Naive thymus-derived CD4-positive, alpha-beta T cell (primary cell): Measurements from ENCODE around the gene CDC14A. TPM values are rescaled to one million over a fixed set of nuclear protein-coding genes. Genes with fewer than 3 reads are reported as not detected.

Source experiments
- ATAC-seq: fragments of 150-1000 bp; cut with Tn5 transposase; 2 replicates; pipeline ENCODE4 v1.10.0; 2021; ENCODE audit warnings: mild to moderate bottlenecking, moderate library complexity
- CTCF ChIA-PET: fragments of 350-600 bp; sonication (Branson Sonifier 250); formaldehyde crosslinking; loops from one replicate; lab custom pipeline; 2021; ENCODE audit warnings: antibody characterized with exemption; lab: Charles Lee
- POLR2A ChIA-PET: fragments of 350-600 bp; sonication (Branson Sonifier 250); formaldehyde crosslinking; loops from one replicate; lab custom pipeline; 2021; ENCODE audit warnings: antibody characterized with exemption, inconsistent platforms; lab: Charles Lee
- DNase-seq, 9 donors: peaks; one replicate each; pipeline versions ENCODE4 v3.0.0 to v3.0.0-alpha.2; 2020 to 2022; ENCODE audit warnings: mixed read lengths in 1 of 9
- H3K27ac ChIP-seq: one replicate; pipeline ENCODE4 v1.7.0; 2013; ENCODE audit warnings: mild to moderate bottlenecking, low read depth, low read length, moderate library complexity
- H3K27me3 ChIP-seq, 2 donors: one replicate each; pipeline ENCODE4 v1.7.0; 2013; ENCODE audit warnings: low read length in 2 of 2, mild to moderate bottlenecking in 2 of 2, moderate library complexity in 2 of 2; ENCODE audit not compliant: control insufficient read depth in 2 of 2, insufficient read depth in 2 of 2
- H3K36me3 ChIP-seq, 3 experiments: 1 replicate in 2 of 3; 2 replicates in 1 of 3; pipeline ENCODE4 v1.7.0; 2013; ENCODE audit warnings: low read length in 3 of 3, mild to moderate bottlenecking in 3 of 3, moderate library complexity in 1 of 3; ENCODE audit not compliant: insufficient read depth in 3 of 3, control insufficient read depth in 2 of 3
- H3K4me1 ChIP-seq, 2 donors: one replicate each; pipeline ENCODE4 v1.7.0; 2013; ENCODE audit warnings: low read length in 2 of 2, mild to moderate bottlenecking in 2 of 2, moderate library complexity in 1 of 2; ENCODE audit not compliant: control insufficient read depth in 2 of 2, insufficient read depth in 2 of 2
- H3K4me3 ChIP-seq: 2 replicates; pipeline ENCODE4 v1.7.0; 2013; ENCODE audit warnings: mild to moderate bottlenecking, low read length
- H3K9me3 ChIP-seq, 3 experiments: 1 replicate in 2 of 3; 2 replicates in 1 of 3; pipeline ENCODE4 v1.7.0; 2013; ENCODE audit warnings: low read length in 3 of 3; ENCODE audit not compliant: control insufficient read depth in 2 of 3
- H3K27ac Mint-ChIP-seq, 9 donors: one replicate each; pipeline ENCODE4 v1.8.0; 2020 to 2022; ENCODE audit warnings: mixed read lengths in 9 of 9, mild to moderate bottlenecking in 8 of 9, moderate library complexity in 5 of 9, inconsistent platforms in 2 of 9
- H3K27me3 Mint-ChIP-seq, 5 donors: one replicate each; pipeline ENCODE4 v1.8.0; 2021 to 2022; ENCODE audit warnings: mixed read lengths in 5 of 5, mild to moderate bottlenecking in 1 of 5
- H3K36me3 Mint-ChIP-seq, 5 donors: one replicate each; pipeline ENCODE4 v1.8.0; 2020 to 2022; ENCODE audit warnings: mixed read lengths in 5 of 5, mild to moderate bottlenecking in 3 of 5, inconsistent platforms in 1 of 5
- H3K4me1 Mint-ChIP-seq, 7 donors: one replicate each; pipeline ENCODE4 v1.8.0; 2020 to 2022; ENCODE audit warnings: mixed read lengths in 7 of 7, mild to moderate bottlenecking in 3 of 7, inconsistent platforms in 1 of 7
- H3K4me3 Mint-ChIP-seq, 10 donors: one replicate each; pipeline ENCODE4 v1.8.0; 2020 to 2022; ENCODE audit warnings: mild to moderate bottlenecking in 10 of 10, mixed read lengths in 10 of 10, moderate library complexity in 6 of 10, inconsistent platforms in 2 of 10
- H3K9me3 Mint-ChIP-seq, 11 donors: one replicate each; pipeline ENCODE4 v1.8.0; 2020 to 2022; ENCODE audit warnings: mixed read lengths in 11 of 11, mild to moderate bottlenecking in 4 of 11, inconsistent platforms in 1 of 11, moderate library complexity in 1 of 11
- intact Hi-C, 2 donors: fragments of 100-400 bp; cut with micrococcal nuclease; formaldehyde crosslinking; loops; one replicate each; pipeline ENCODE4 v1.15.1; 2023
- polyA plus RNA-seq, 2 donors: library from polyadenylated mRNA; unstranded; fragments of 300-500 nt; fragmentation: Illumina TruSeq; gene quantifications; one replicate each; pipeline ENCODE4 v1.2.3, GENCODE V29; 2021
- total RNA-seq, 6 experiments: library from RNA in 5 of 6; stranded (reverse) in 5 of 6; gene quantifications; 1 replicate in 5 of 6; 2 replicates in 1 of 6; pipeline ENCODE4 v1.2.3 and lab custom pipeline; 2021 to 2026

The CDC14A gene
- total and polyA plus RNA-seq, 7 experiments from 2014 or later, result 47.1 to 136 (median 79.3) TPM

DNA sequence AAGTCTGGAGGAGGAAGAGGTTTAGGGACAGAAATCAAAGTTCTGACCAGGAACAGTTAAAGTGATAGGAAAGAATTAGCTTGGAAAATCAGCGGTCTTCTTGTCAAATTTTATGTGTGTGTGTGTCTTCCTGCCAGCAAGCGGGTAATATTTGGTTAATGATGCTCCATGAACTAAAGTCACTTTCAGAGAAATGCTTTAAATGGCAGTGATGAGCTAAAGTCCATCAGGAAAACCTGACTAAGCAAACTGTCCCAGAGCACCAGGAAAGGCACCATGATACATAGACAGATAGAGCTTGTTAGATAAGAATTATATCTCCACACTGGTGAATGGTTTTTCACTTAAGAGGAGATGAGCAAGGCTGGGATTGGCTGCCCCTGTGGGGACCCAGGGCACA is 10.0 kb upstream of the CDC14A start:
- intact Hi-C loops, result no loop called here
- no peaks in the 10 kb centered on the region for H3K4me1 ChIP-seq
- Mint-ChIP-seq H3K4me1 (peaks cover 0 to 5% (median 0%) of the 10 kb centered on the region in 7 donors), H3K36me3 (no peaks in the 10 kb centered on the region), H3K4me3 (no peak overlapping the region), H3K27ac (peak overlapping the region in 1 of 9 donors; percentile 67), H3K9me3 (peaks cover 0 to 3% (median 0%) of the 10 kb centered on the region in 11 donors), H3K27me3 (peaks cover 0 to 40% (median 0%) of the 10 kb centered on the region in 5 donors)
- no peak for ATAC-seq
- no peak overlapping the region for H3K4me3 ChIP-seq
- H3K36me3 ChIP-seq, result no peaks in the 10 kb centered on the region
- ChIA-PET CTCF (no interaction called here), POLR2A (interaction anchor here (0.8 kb wide), 1 partner anchor 10 kb away, joined by 3 read pairs; the partner anchor contains the start of gene CDC14A)
- DNase-seq, result no peak
- no peaks in the 10 kb centered on the region for H3K27me3 ChIP-seq
- no peaks in the 10 kb centered on the region for H3K9me3 ChIP-seq
- no peak overlapping the region for H3K27ac ChIP-seq

DNA sequence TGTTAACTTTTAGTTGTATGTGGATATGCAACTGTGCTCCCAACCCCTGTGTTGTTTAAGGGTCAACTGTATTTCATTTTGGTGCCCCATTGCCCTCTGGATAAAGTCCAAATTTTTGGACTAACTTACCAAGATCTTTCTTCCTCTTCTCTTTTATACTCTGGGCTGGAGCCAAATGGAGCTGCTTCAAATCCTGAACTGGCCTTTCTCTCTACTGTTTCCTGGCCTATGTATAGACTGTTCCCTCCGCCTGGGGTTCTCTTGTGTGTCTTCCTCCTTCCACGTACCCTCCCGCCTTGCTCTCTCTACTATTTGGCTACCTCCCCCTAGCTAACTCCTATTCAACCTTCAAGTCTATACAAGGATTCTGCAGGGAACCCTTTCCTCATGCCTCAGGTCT is 8.4 kb upstream of the CDC14A start:
- CTCF ChIA-PET, result no interaction called here
- H3K27ac Mint-ChIP-seq, result no peak overlapping the region

DNA sequence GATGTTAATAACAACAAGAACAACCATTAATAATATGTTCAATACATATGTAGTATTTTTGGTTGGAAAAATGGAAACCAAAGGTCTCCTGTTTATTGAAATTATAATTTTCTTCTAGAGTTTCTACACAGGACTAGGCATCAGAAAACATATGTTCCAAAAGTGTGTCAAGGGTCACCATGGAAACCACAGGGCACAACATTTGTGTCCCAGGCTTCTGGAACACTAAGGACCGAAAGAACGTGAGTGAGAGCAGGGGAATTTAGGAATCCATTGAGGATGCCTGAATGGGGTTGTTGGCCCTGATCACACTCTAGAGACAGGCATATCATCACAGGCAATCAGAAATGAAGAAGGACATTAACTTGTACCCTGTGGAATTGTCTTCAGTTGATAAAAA is 7.5 kb upstream of the CDC14A start:
- no peaks in the 10 kb centered on the region for H3K9me3 ChIP-seq
- ATAC-seq (no peak), DNase-seq (no peak)
- Mint-ChIP-seq H3K36me3 (no peaks in the 10 kb centered on the region), H3K4me3 (no peak overlapping the region), H3K27me3 (peaks cover 0 to 25% (median 0%) of the 10 kb centered on the region in 5 donors), H3K9me3 (peaks cover 0 to 2% (median 0%) of the 10 kb centered on the region in 11 donors), H3K4me1 (peaks cover 0 to 5% (median 0%) of the 10 kb centered on the region in 7 donors), H3K27ac (no peak overlapping the region)
- H3K4me1 ChIP-seq, result no peaks in the 10 kb centered on the region
- H3K36me3 ChIP-seq, result no peaks in the 10 kb centered on the region
- intact Hi-C loops, result no loop called here
- CTCF ChIA-PET, result no interaction called here
- H3K27me3 ChIP-seq, result no peaks in the 10 kb centered on the region
- no peak overlapping the region for H3K4me3 ChIP-seq
- POLR2A ChIA-PET, result no interaction called here
- H3K27ac ChIP-seq, result no peak overlapping the region

More for the DNA sequence above, 8.4 kb upstream of the CDC14A start:
- Histone ChIP-seq H3K36me3 (no peaks in the 10 kb centered on the region), H3K27me3 (no peaks in the 10 kb centered on the region), H3K9me3 (no peaks in the 10 kb centered on the region), H3K27ac (no peak overlapping the region), H3K4me3 (no peak overlapping the region), H3K4me1 (no peaks in the 10 kb centered on the region)
- Mint-ChIP-seq H3K4me3 (no peak overlapping the region), H3K27me3 (peaks cover 0 to 29% (median 0%) of the 10 kb centered on the region in 5 donors), H3K9me3 (peaks cover 0 to 3% (median 0%) of the 10 kb centered on the region in 11 donors), H3K4me1 (peaks cover 0 to 5% (median 0%) of the 10 kb centered on the region in 7 donors), H3K36me3 (no peaks in the 10 kb centered on the region)
- intact Hi-C loops, result no loop called here
- ATAC-seq (no peak), DNase-seq (no peak)
- POLR2A ChIA-PET, result no interaction called here

DNA sequence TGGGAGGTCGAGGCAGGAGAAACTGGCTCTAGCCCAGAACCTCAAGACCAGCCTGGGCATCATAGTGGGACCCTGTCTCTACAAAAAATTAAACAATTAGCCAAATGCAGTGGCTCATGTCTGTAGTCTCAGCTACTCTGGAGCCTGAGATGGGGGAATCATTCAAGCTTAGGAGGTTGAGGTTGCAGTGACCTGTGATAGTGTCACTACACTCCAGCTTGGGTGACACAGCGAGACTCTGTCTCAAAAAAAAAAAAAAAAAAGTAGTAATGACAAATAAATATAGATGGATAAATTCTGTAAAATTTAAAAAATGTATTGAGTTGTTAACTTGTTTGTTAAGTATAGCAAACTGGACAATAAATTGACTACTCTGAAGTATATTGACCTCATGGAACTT is 5.9 kb upstream of the CDC14A start:
- no peaks in the 10 kb centered on the region for H3K9me3 ChIP-seq
- H3K27me3 ChIP-seq, result no peaks in the 10 kb centered on the region
- Mint-ChIP-seq H3K27ac (peak overlapping the region in 1 of 9 donors; percentile 10), H3K27me3 (peaks cover 0 to 16% (median 0%) of the 10 kb centered on the region in 5 donors), H3K4me1 (peaks cover 2 to 8% (median 4%) of the 10 kb centered on the region in 7 donors), H3K9me3 (no peaks in the 10 kb centered on the region), H3K4me3 (no peak overlapping the region), H3K36me3 (no peaks in the 10 kb centered on the region)
- POLR2A ChIA-PET, result interaction anchor here (0.6 kb wide), 1 partner anchor 113 kb away, joined by 3 read pairs; no protein-coding TSS in a partner anchor
- ATAC-seq (no peak), DNase-seq (no peak)
- CTCF ChIA-PET, result no interaction called here
- H3K4me3 ChIP-seq, result no peak overlapping the region
- no peaks in the 10 kb centered on the region for H3K36me3 ChIP-seq
- H3K4me1 ChIP-seq, result no peaks in the 10 kb centered on the region
- intact Hi-C loops, result no loop called here
- H3K27ac ChIP-seq, result no peak overlapping the region

DNA sequence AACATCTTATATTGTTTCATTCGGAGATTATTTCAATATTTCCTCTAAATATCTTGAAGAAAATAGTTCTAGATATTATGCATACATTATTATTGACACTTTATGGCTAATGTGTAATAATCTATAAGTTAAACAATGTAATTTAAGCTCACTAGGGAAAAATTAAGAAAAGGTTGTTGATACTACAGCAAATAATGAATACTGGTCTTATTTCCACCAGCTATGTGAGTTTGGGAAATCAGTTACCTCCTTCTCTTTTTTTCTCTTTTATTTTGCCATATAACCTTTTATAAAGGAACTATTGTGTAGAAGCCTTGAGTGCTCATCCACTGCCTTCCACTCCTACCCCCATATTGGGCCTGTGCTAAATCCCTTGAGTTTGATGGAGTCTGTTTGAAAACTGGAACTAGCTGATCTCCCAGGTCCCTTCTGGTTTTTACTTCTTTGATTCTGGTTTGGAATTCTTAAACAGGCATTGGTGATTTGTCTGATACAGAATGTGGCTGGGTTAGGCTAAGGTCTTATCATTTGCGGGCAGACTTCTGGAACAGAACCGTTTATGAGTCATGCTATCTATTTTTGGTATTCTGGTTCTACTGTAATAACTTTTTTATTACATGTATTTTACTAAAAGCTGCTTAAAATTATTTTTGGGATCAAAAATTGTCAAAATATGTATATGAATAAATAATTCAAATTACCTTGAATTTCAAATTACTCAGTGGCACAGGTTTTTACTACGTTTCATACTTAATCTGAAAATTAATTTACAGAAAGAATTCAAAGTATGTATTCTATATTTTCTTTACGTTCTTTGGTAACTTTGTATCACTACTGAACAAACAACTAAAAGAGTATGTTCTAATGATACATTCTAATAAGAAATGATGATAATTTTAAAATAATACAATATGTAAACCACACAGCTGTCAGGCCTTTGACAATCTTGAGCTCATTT is 5.0 kb upstream of the CDC14A start:
- DNase-seq (no peak), ATAC-seq (no peak)
- Mint-ChIP-seq H3K4me3 (no peak overlapping the region), H3K27ac (no peak overlapping the region), H3K27me3 (peaks cover 0 to 9% (median 0%) of the 10 kb centered on the region in 5 donors), H3K36me3 (no peaks in the 10 kb centered on the region), H3K9me3 (peaks cover 0 to 4% (median 0%) of the 10 kb centered on the region in 11 donors), H3K4me1 (peaks cover 0 to 9% (median 4%) of the 10 kb centered on the region in 7 donors)
- ChIA-PET POLR2A (interaction anchor here (0.6 to 1.2 kb wide), 5 partner anchors 50 to 214 kb away, joined by 3 to 4 read pairs (median 3); partner anchors contain the start of genes DBT, RTCA, SASS6 and TRMT13), CTCF (interaction anchor here (0.6 kb wide), 1 partner anchor 18 kb away, joined by 3 read pairs; no protein-coding TSS in a partner anchor)
- H3K4me1 ChIP-seq, result no peaks in the 10 kb centered on the region
- no peaks in the 10 kb centered on the region for H3K27me3 ChIP-seq
- intact Hi-C loops, result no loop called here
- H3K9me3 ChIP-seq, result no peaks in the 10 kb centered on the region
- peaks cover 0 to 6% (median 0%) of the 10 kb centered on the region in 3 experiments for H3K36me3 ChIP-seq
- no peak overlapping the region for H3K27ac ChIP-seq
- no peak overlapping the region for H3K4me3 ChIP-seq

DNA sequence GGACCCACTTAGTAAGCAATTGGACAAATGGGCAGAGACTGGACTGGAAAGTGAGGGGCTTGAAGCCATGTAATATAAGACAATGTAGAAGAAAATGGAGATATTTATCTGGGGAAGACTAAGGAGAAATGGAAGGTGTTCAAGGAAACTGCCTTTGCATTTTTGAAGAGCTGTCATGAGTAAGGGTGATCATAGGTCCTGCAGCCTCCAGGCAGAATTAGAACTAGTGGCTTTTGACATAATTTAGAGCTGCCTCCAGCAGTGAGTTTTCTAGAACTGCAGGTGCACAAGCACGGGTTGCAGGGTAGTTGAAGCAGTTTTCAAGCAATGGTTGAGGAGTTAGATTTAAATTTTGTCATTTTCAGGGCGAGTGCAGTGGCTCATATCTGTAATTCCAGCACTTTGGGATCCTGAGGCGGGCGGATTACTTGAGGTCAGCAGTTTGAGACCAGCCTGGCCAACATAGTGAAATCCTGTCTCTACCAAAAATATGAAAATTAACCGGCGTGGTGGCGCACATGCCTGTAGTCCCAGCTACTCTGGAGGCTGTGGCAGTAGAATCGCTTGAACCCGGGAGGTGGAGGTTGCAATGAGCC is 3.7 kb upstream of the CDC14A start:
- Histone ChIP-seq H3K4me1 (no peaks in the 10 kb centered on the region), H3K36me3 (peaks cover 0 to 17% (median 0%) of the 10 kb centered on the region in 3 experiments), H3K27ac (no peak overlapping the region), H3K4me3 (no peak overlapping the region), H3K9me3 (no peaks in the 10 kb centered on the region), H3K27me3 (no peaks in the 10 kb centered on the region)
- Mint-ChIP-seq H3K9me3 (peaks cover 0 to 4% (median 0%) of the 10 kb centered on the region in 11 donors), H3K36me3 (peaks cover 0 to 8% (median 1%) of the 10 kb centered on the region in 5 donors), H3K27ac (peak overlapping the region in 1 of 9 donors; percentile 23), H3K4me1 (peaks cover 0 to 10% (median 4%) of the 10 kb centered on the region in 7 donors), H3K4me3 (peak overlapping the region in 1 of 10 donors; percentile 4), H3K27me3 (peaks cover 0 to 6% (median 0%) of the 10 kb centered on the region in 5 donors)
- ATAC-seq, result no peak
- ChIA-PET CTCF (no interaction called here), POLR2A (interaction anchor here (1.2 kb wide), 1 partner anchor 83 kb away, joined by 3 read pairs; the partner anchor contains the start of gene RTCA)
- intact Hi-C loops, result no loop called here
- no peak for DNase-seq
